HEK293 (cell line): ENCODE data around the gene DMWD.

Experiments used
- AEBP2 ChIP-seq: fragments of 450-650 bp; formaldehyde crosslinking; IDR thresholded peaks from 2 replicates; pipeline ENCODE4 v1.5.1; 2016; ENCODE audit warnings: missing biosample characterization, missing genetic modification characterization, borderline replicate concordance
- EGR2 ChIP-seq: fragments of 450-650 bp; formaldehyde crosslinking; IDR thresholded peaks from 2 replicates; pipeline ENCODE4 v1.5.1; 2016; ENCODE audit warnings: low read depth, missing biosample characterization, missing genetic modification characterization
- GLIS1 ChIP-seq: fragments of 450-650 bp; formaldehyde crosslinking; IDR thresholded peaks from 2 replicates; pipeline ENCODE4 v1.5.1; 2016; ENCODE audit warnings: missing biosample characterization, missing genetic modification characterization
- KLF16 ChIP-seq: fragments of 450-650 bp; formaldehyde crosslinking; IDR thresholded peaks from 2 replicates; pipeline ENCODE4 v1.5.1; 2017; ENCODE audit warnings: missing biosample characterization, missing genetic modification characterization
- OVOL3 ChIP-seq: fragments of 450-650 bp; formaldehyde crosslinking; IDR thresholded peaks from 2 replicates; pipeline ENCODE4 v1.5.1; 2016; ENCODE audit warnings: missing biosample characterization, missing genetic modification characterization
- PATZ1 ChIP-seq: fragments of 450-650 bp; formaldehyde crosslinking; IDR thresholded peaks from 2 replicates; pipeline ENCODE4 v1.5.1; 2016; ENCODE audit warnings: missing biosample characterization, missing genetic modification characterization
- SCRT1 ChIP-seq: fragments of 450-650 bp; formaldehyde crosslinking; IDR thresholded peaks from 2 replicates; pipeline ENCODE4 v1.5.1; 2016; ENCODE audit warnings: missing biosample characterization, missing genetic modification characterization, borderline replicate concordance
- SP3 ChIP-seq: fragments of 450-650 bp; formaldehyde crosslinking; IDR thresholded peaks from 2 replicates; pipeline ENCODE4 v1.5.1; 2016; ENCODE audit warnings: missing biosample characterization, missing genetic modification characterization
- YY1 ChIP-seq: fragments of 450-650 bp; formaldehyde crosslinking; IDR thresholded peaks from 2 replicates; pipeline ENCODE4 v1.5.1; 2018; ENCODE audit warnings: missing biosample characterization, missing genetic modification characterization
- ZBTB20 ChIP-seq: fragments of 450-650 bp; formaldehyde crosslinking; IDR thresholded peaks from 2 replicates; pipeline ENCODE4 v1.5.1; 2016; ENCODE audit warnings: missing biosample characterization, missing genetic modification characterization
- ZBTB48 ChIP-seq: fragments of 450-650 bp; formaldehyde crosslinking; IDR thresholded peaks from 2 replicates; pipeline ENCODE4 v1.5.1; 2016; ENCODE audit warnings: missing biosample characterization, missing genetic modification characterization
- ZBTB49 ChIP-seq: fragments of 450-650 bp; formaldehyde crosslinking; IDR thresholded peaks from 2 replicates; pipeline ENCODE4 v1.5.1; 2016; ENCODE audit warnings: missing biosample characterization, missing genetic modification characterization, low read depth
- ZNF140 ChIP-seq: fragments of 450-650 bp; formaldehyde crosslinking; IDR thresholded peaks from 2 replicates; pipeline ENCODE4 v1.5.1; 2016; ENCODE audit warnings: missing biosample characterization, missing genetic modification characterization
- ZNF155 ChIP-seq: fragments of 450-650 bp; formaldehyde crosslinking; IDR thresholded peaks from 2 replicates; pipeline ENCODE4 v1.5.1; 2016; ENCODE audit warnings: missing biosample characterization, missing genetic modification characterization
- ZNF280D ChIP-seq: fragments of 450-650 bp; formaldehyde crosslinking; IDR thresholded peaks from 2 replicates; pipeline ENCODE4 v1.5.1; 2016; ENCODE audit warnings: missing biosample characterization, missing genetic modification characterization
- ZNF335 ChIP-seq: fragments of 450-650 bp; formaldehyde crosslinking; conservative IDR thresholded peaks from 2 replicates; pipeline ENCODE4 v1.5.1; 2016; ENCODE audit warnings: missing biosample characterization, missing genetic modification characterization
- ZNF362 ChIP-seq: fragments of 450-650 bp; formaldehyde crosslinking; IDR thresholded peaks from 2 replicates; pipeline ENCODE4 v1.5.1; 2016; ENCODE audit warnings: missing biosample characterization, missing genetic modification characterization
- ZNF394 ChIP-seq: fragments of 450-650 bp; formaldehyde crosslinking; IDR thresholded peaks from 2 replicates; pipeline ENCODE4 v1.5.1; 2016; ENCODE audit warnings: missing biosample characterization, missing genetic modification characterization, mild to moderate bottlenecking, moderate library complexity, borderline replicate concordance
- ZNF510 ChIP-seq: fragments of 450-650 bp; formaldehyde crosslinking; IDR thresholded peaks from 2 replicates; pipeline ENCODE4 v1.5.1; 2018; ENCODE audit warnings: mild to moderate bottlenecking, missing genetic modification characterization, missing biosample characterization; ENCODE audit not compliant: insufficient replicate concordance
- ZNF529 ChIP-seq: fragments of 450-650 bp; formaldehyde crosslinking; IDR thresholded peaks from 2 replicates; pipeline ENCODE4 v1.5.1; 2017; ENCODE audit warnings: missing genetic modification characterization, missing biosample characterization; ENCODE audit not compliant: insufficient replicate concordance
- ZNF560 ChIP-seq: fragments of 450-650 bp; formaldehyde crosslinking; IDR thresholded peaks from 2 replicates; pipeline ENCODE4 v1.5.1; 2017; ENCODE audit warnings: missing biosample characterization, missing genetic modification characterization, borderline replicate concordance
- ZNF610 ChIP-seq: fragments of 450-650 bp; formaldehyde crosslinking; IDR thresholded peaks from 2 replicates; pipeline ENCODE4 v1.5.1; 2016; ENCODE audit warnings: missing biosample characterization, missing genetic modification characterization, borderline replicate concordance
- ZNF645 ChIP-seq: fragments of 450-650 bp; formaldehyde crosslinking; IDR thresholded peaks from 2 replicates; pipeline ENCODE4; 2016; ENCODE audit warnings: missing biosample characterization, missing genetic modification characterization
- ZNF843 ChIP-seq: fragments of 450-650 bp; formaldehyde crosslinking; IDR thresholded peaks from 2 replicates; pipeline ENCODE4 v1.5.1; 2016; ENCODE audit warnings: missing biosample characterization, missing genetic modification characterization
- ZSCAN18 ChIP-seq: fragments of 450-650 bp; formaldehyde crosslinking; IDR thresholded peaks from 2 replicates; pipeline ENCODE4 v1.5.1; 2016; ENCODE audit warnings: missing biosample characterization, missing genetic modification characterization

Gene DMWD

GRCh38 chr19:45768984-45769782 lies 23.5 kb downstream of the DMWD start, which contains the start of gene SIX5 (continued):
- peak; percentile 99 for TF ChIP-seq PATZ1
- TF ChIP-seq KLF16 (tag by site-specific recombination): peak; percentile 87
- no peak for TF ChIP-seq ZNF155 (tag by site-specific recombination)
- TF ChIP-seq ZNF843 (tag by site-specific recombination): peak; percentile 78
- 0 out of 2 replicates have a peak, but pooled peaks have one; percentile 28 for TF ChIP-seq ZNF280D (tag by site-specific recombination)
- TF ChIP-seq YY1 (tag by site-specific recombination): peak; percentile 25; the same call in 1 of the 2 replicates
- TF ChIP-seq ZNF394: peak; percentile 62; the same call in 1 of the 2 replicates
- peak; percentile 81 for TF ChIP-seq ZNF335 (tag by site-specific recombination)
- peak; percentile 85 for TF ChIP-seq EGR2 (tag by site-specific recombination)
- TF ChIP-seq ZNF140 (tag by site-specific recombination): no peak
- TF ChIP-seq SP3: peak; percentile 96
- no peak for TF ChIP-seq ZNF362 (tag by site-specific recombination)
- peak; percentile 88 for TF ChIP-seq GLIS1
- TF ChIP-seq ZSCAN18: no peak
- TF ChIP-seq ZBTB48 (tag by site-specific recombination): peak; percentile 88
- peak; percentile 29; the same call in 1 of the 2 replicates for TF ChIP-seq ZNF645 (tag by site-specific recombination)
- no peak for TF ChIP-seq ZNF529
- peak; percentile 99 for TF ChIP-seq ZNF560 (tag by site-specific recombination)
- no peak for TF ChIP-seq AEBP2 (tag by site-specific recombination)
- peak; percentile 77; the same call in 1 of the 2 replicates for TF ChIP-seq ZNF610 (tag by site-specific recombination)
- peak; percentile 77; the same call in 1 of the 2 replicates for TF ChIP-seq OVOL3 (tag by site-specific recombination)
- TF ChIP-seq SCRT1 (tag by site-specific recombination): no peak; the same call in 1 of the 2 replicates
- TF ChIP-seq ZBTB49 (tag by site-specific recombination): no peak
- TF ChIP-seq ZNF510 (tag by site-specific recombination): no peak
- TF ChIP-seq ZBTB20 (tag by site-specific recombination): peak; percentile 84
